ENCODE measurements around the gene CTNNA3. TPM values are rescaled to one million over a fixed set of nuclear protein-coding genes. Genes with fewer than 3 reads are reported as not detected.

Gene CTNNA3
- total and polyA plus RNA-seq, 3 donors from 2014 or later: 17.8 to 19.4 (median 18.3) TPM

GRCh38 chr10:66025186-66025585 is 1670.8 kb downstream of the CTNNA3 start:
- DNase-seq: no peak
- Histone ChIP-seq H3K4me3 (no peak overlapping the region), H3K36me3 (ENCODE audit: low read depth, missing control alignments) (no peaks in the 10 kb centered on the region), H3K27ac (no peak overlapping the region), H3K27me3 (no peaks in the 10 kb centered on the region), H3K9me3 (no peaks in the 10 kb centered on the region), H3K4me1 (no peaks in the 10 kb centered on the region)
- intact Hi-C loops (cut with DNase I; ENCODE audit: low total_unique reads): no loop called here
- TF ChIP-seq POLR2A (IDR thresholded peaks at IDR 0.05): no peak
- TF ChIP-seq, protein P1, sequence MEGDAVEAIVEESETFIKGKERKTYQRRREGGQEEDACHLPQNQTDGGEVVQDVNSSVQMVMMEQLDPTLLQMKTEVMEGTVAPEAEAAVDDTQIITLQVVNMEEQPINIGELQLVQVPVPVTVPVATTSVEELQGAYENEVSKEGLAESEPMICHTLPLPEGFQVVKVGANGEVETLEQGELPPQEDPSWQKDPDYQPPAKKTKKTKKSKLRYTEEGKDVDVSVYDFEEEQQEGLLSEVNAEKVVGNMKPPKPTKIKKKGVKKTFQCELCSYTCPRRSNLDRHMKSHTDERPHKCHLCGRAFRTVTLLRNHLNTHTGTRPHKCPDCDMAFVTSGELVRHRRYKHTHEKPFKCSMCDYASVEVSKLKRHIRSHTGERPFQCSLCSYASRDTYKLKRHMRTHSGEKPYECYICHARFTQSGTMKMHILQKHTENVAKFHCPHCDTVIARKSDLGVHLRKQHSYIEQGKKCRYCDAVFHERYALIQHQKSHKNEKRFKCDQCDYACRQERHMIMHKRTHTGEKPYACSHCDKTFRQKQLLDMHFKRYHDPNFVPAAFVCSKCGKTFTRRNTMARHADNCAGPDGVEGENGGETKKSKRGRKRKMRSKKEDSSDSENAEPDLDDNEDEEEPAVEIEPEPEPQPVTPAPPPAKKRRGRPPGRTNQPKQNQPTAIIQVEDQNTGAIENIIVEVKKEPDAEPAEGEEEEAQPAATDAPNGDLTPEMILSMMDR (IDR thresholded peaks at IDR 0.05): no peak

GRCh38 chr10:66021423-66021822 is 1674.6 kb downstream of the CTNNA3 start:
- Histone ChIP-seq H3K4me3 (no peak overlapping the region), H3K9me3 (no peaks in the 10 kb centered on the region), H3K27me3 (no peaks in the 10 kb centered on the region), H3K36me3 (ENCODE audit: low read depth, missing control alignments) (no peaks in the 10 kb centered on the region), H3K4me1 (no peaks in the 10 kb centered on the region), H3K27ac (no peak overlapping the region)
- WGBS, 2 donors: 44 to 60% methylated on average over 2 of the region's 2 CpGs
- intact Hi-C loops (cut with DNase I; ENCODE audit: low total_unique reads): no loop called here
- no peak for DNase-seq
- TF ChIP-seq, protein P1 (IDR thresholded peaks at IDR 0.05): no peak

GRCh38 chr10:66008221-66008620 is 1687.8 kb downstream of the CTNNA3 start:
- H3K27me3 ChIP-seq: no peaks in the 10 kb centered on the region
- H3K4me3 ChIP-seq: no peak overlapping the region
- WGBS, 2 donors: 95 to 96% methylated on average over 5 of the region's 5 CpGs
- H3K9me3 ChIP-seq: no peaks in the 10 kb centered on the region
- no peaks in the 10 kb centered on the region for H3K4me1 ChIP-seq
- no peak for DNase-seq
- H3K36me3 ChIP-seq (ENCODE audit: low read depth, missing control alignments): no peaks in the 10 kb centered on the region
- TF ChIP-seq, protein P1 (IDR thresholded peaks at IDR 0.05): no peak
- TF ChIP-seq POLR2A (IDR thresholded peaks at IDR 0.05): no peak
- intact Hi-C loops (cut with DNase I; ENCODE audit: low total_unique reads): no loop called here
- no peak overlapping the region for H3K27ac ChIP-seq

- no peaks in the 10 kb centered on the region for H3K36me3 ChIP-seq (ENCODE audit: low read depth, missing control alignments)
- 91 to 94% methylated on average over 4 of the region's 4 CpGs for WGBS, 2 donors
- no peaks in the 10 kb centered on the region for H3K9me3 ChIP-seq
- intact Hi-C loops (cut with DNase I; ENCODE audit: low total_unique reads): no loop called here
- no peak overlapping the region for H3K4me3 ChIP-seq
- TF ChIP-seq, protein P1 (IDR thresholded peaks at IDR 0.05): no peak
- H3K4me1 ChIP-seq: no peaks in the 10 kb centered on the region
- H3K27ac ChIP-seq: no peak overlapping the region
- no peak for DNase-seq
- H3K27me3 ChIP-seq: no peaks in the 10 kb centered on the region
Measured at GRCh38 chr10:66006411-66006810, 1689.6 kb downstream of the CTNNA3 start.

DNA sequence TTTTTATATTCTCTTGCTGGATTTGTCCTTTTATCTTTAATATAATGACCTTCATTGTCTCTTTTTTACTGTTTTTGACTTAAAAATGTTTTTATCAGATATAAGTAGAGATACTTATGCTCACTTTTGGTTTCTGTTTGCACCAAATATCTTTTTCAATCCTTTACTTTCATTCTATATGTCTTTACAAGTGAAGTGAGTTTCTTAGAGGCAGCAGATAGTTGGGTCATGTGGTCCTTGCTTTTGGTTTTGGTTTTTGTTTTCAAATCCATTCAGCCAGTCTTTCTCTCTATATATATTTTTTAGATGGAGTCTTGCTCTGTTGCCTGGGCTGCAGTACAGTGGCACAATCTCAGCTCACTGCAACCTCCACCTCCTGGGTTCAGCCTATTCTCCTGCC is 1702.5 kb downstream of the CTNNA3 start:
- Histone ChIP-seq H3K27me3 (no peaks in the 10 kb centered on the region), H3K4me3 (no peak overlapping the region), H3K27ac (no peak overlapping the region), H3K4me1 (no peaks in the 10 kb centered on the region), H3K36me3 (ENCODE audit: low read depth, missing control alignments) (no peaks in the 10 kb centered on the region), H3K9me3 (no peaks in the 10 kb centered on the region)
- TF ChIP-seq, protein P1 (IDR thresholded peaks at IDR 0.05): no peak
- no peak for TF ChIP-seq POLR2A (IDR thresholded peaks at IDR 0.05)
- no peak for DNase-seq
- intact Hi-C loops (cut with DNase I; ENCODE audit: low total_unique reads): no loop called here

Data from testis (tissue), 3 donors.